GM23338 (cell line): ENCODE measurements around the gene FASTKD3. TPM values are rescaled to one million over a fixed set of nuclear protein-coding genes. Genes with fewer than 3 reads are reported as not detected.

ENCODE experiments used
- ATAC-seq: fragments of 200-7000 bp; cut with Tn5 transposase; 3 replicates; pipeline ENCODE4 v1.9.1; 2020
- DNase-seq: peaks from one replicate; pipeline ENCODE4 v3.0.0-alpha.2; 2015; ENCODE audit warnings: low spot score
- H2AFZ ChIP-seq: fragments of 200-600 bp; sonication (generic); 2 replicates; pipeline ENCODE4 v1.8.0; 2016; ENCODE audit warnings: antibody characterized with exemption, mild to moderate bottlenecking, moderate library complexity
- H3F3A ChIP-seq: fragments of 200-600 bp; sonication (generic); replicated peaks from 2 replicates; pipeline ENCODE4 v1.8.0; 2017; ENCODE audit warnings: antibody characterized with exemption, mixed run types, low read depth
- H3K27ac ChIP-seq: fragments of 200-600 bp; sonication (generic); 2 replicates; pipeline ENCODE4 v1.6.1; 2016; ENCODE audit warnings: low read depth
- H3K27me3 ChIP-seq: fragments of 200-600 bp; sonication (generic); 2 replicates; pipeline ENCODE4 v1.8.0; 2016; ENCODE audit warnings: mild to moderate bottlenecking, mixed run types, moderate library complexity; ENCODE audit not compliant: insufficient read depth
- H3K36me3 ChIP-seq: fragments of 200-600 bp; sonication (generic); 2 replicates; pipeline ENCODE4 v1.8.0; 2016; ENCODE audit warnings: mild to moderate bottlenecking; ENCODE audit not compliant: insufficient read depth
- H3K4me1 ChIP-seq: fragments of 200-600 bp; sonication (generic); 2 replicates; pipeline ENCODE4 v1.8.0; 2016; ENCODE audit warnings: mild to moderate bottlenecking, moderate library complexity; ENCODE audit not compliant: insufficient read depth
- H3K4me2 ChIP-seq: fragments of 200-600 bp; sonication (generic); 2 replicates; pipeline ENCODE4 v1.7.1; 2017; ENCODE audit warnings: mixed run types
- H3K4me3 ChIP-seq: fragments of 200-600 bp; sonication (generic); 2 replicates; pipeline ENCODE4 v1.6.1; 2016; ENCODE audit warnings: mixed run types
- H3K79me2 ChIP-seq: fragments of 200-600 bp; sonication (generic); replicated peaks from 2 replicates; pipeline ENCODE4 v1.8.0; 2017; ENCODE audit warnings: mild to moderate bottlenecking; ENCODE audit not compliant: insufficient read depth
- H3K9me2 ChIP-seq: fragments of 200-600 bp; sonication (generic); 2 replicates; pipeline ENCODE4 v1.8.0; 2017; ENCODE audit not compliant: insufficient read depth
- H4K20me1 ChIP-seq: fragments of 200-600 bp; sonication (generic); replicated peaks from 2 replicates; pipeline ENCODE4 v1.8.0; 2017; ENCODE audit warnings: mild to moderate bottlenecking; ENCODE audit not compliant: insufficient read depth
- H3K27ac Mint-ChIP-seq: 2 replicates; pipeline ENCODE4 v1.8.0; 2020; ENCODE audit warnings: inconsistent platforms, mild to moderate bottlenecking, moderate library complexity, mixed read lengths
- H3K27me3 Mint-ChIP-seq: 3 replicates; pipeline ENCODE4 v1.8.0; 2022; ENCODE audit warnings: low read depth, mild to moderate bottlenecking, moderate library complexity, mixed read lengths, inconsistent platforms; ENCODE audit not compliant: insufficient read depth, poor library complexity
- H3K36me3 Mint-ChIP-seq: 3 replicates; pipeline ENCODE4 v1.8.0; 2021; ENCODE audit warnings: low read depth, mild to moderate bottlenecking, inconsistent platforms, moderate library complexity, mixed read lengths
- H3K4me1 Mint-ChIP-seq: 3 replicates; pipeline ENCODE4 v1.8.0; 2020; ENCODE audit warnings: mild to moderate bottlenecking, inconsistent platforms, mixed read lengths
- H3K4me3 Mint-ChIP-seq: 3 replicates; pipeline ENCODE4 v1.8.0; 2021; ENCODE audit warnings: moderate library complexity, mild to moderate bottlenecking, inconsistent platforms, mixed read lengths
- H3K9me3 Mint-ChIP-seq: 3 replicates; pipeline ENCODE4 v1.8.0; 2020; ENCODE audit warnings: moderate library complexity, mild to moderate bottlenecking, inconsistent platforms, mixed read lengths
- CREB1 ChIP-seq: fragments of 250-450 bp; sonication (Bioruptor Pico); IDR thresholded peaks from 2 replicates; pipeline ENCODE4 v1.5.0; 2020; ENCODE audit warnings: low read depth, mild to moderate bottlenecking, moderate library complexity
- EZH2 ChIP-seq: fragments of 200-600 bp; sonication (generic); IDR thresholded peaks from one replicate; pipeline ENCODE4 v1.8.0; 2017; ENCODE audit warnings: antibody characterized with exemption, mild to moderate bottlenecking, low read depth; ENCODE audit not compliant: unreplicated experiment
- EZH2phosphoT487 ChIP-seq: fragments of 200-600 bp; sonication (generic); IDR thresholded peaks from one replicate; pipeline ENCODE4 v1.8.1; 2018; ENCODE audit warnings: antibody characterized with exemption; ENCODE audit not compliant: unreplicated experiment
- JUNB ChIP-seq: IDR thresholded peaks from one replicate; pipeline ENCODE4 v1.6.1; 2016; ENCODE audit warnings: antibody characterized with exemption; ENCODE audit not compliant: unreplicated experiment
- NANOG ChIP-seq: IDR thresholded peaks from 2 replicates; pipeline ENCODE4 v1.6.1; 2016; ENCODE audit warnings: antibody characterized with exemption, borderline replicate concordance
- STAT1 ChIP-seq: IDR thresholded peaks from one replicate; pipeline ENCODE4 v1.6.1; 2016; ENCODE audit warnings: antibody characterized with exemption; ENCODE audit not compliant: unreplicated experiment
- ZNF114 ChIP-seq: fragments of 250-450 bp; sonication (Bioruptor Pico); IDR thresholded peaks from 2 replicates; pipeline ENCODE4 v1.5.0; 2020; ENCODE audit warnings: mild to moderate bottlenecking, moderate library complexity
- polyA plus RNA-seq: library from polyadenylated mRNA; unstranded; fragments of >200 nt; fragmentation: Nextera tagmentation; extraction: Ambion mirVana; gene quantifications from 2 replicates; pipeline ENCODE4 v1.2.1, GENCODE V29; 2016
- total RNA-seq: library from RNA; depleted of rRNA; stranded (reverse); fragments of >200 nt; shearing (Covaris generic); gene quantifications from 2 replicates; pipeline ENCODE4 v1.2.3, GENCODE V29; 2014
- TF ChIP-seq, protein P1 (sequence below): fragments of 250-450 bp; sonication (Bioruptor Pico); IDR thresholded peaks from 2 replicates; pipeline ENCODE4 v1.5.0; 2020; ENCODE audit warnings: mild to moderate bottlenecking, moderate library complexity
- TF ChIP-seq, protein P2 (sequence below), 2 experiments: fragments of 200-600 bp in 1 of 2; sonication (generic) in 1 of 2; conservative IDR thresholded peaks; 2 replicates each; pipeline versions ENCODE4 v1.5.1 to v1.6.1; 2016 to 2017; ENCODE audit warnings: antibody characterized with exemption in 2 of 2, low read depth in 2 of 2, mild to moderate bottlenecking in 2 of 2, moderate library complexity in 1 of 2
- TF ChIP-seq, protein P3 (sequence below): IDR thresholded peaks from one replicate; pipeline ENCODE4 v1.6.1; 2018; ENCODE audit warnings: antibody characterized with exemption; ENCODE audit not compliant: unreplicated experiment
- TF ChIP-seq, protein P4 (sequence below): IDR thresholded peaks from 2 replicates; pipeline ENCODE4 v1.6.1; 2016; ENCODE audit warnings: antibody characterized with exemption

FASTKD3 gene
- total and polyA plus RNA-seq, 2 experiments from 2014 or later = 10.8 to 13.5 TPM

DNA sequence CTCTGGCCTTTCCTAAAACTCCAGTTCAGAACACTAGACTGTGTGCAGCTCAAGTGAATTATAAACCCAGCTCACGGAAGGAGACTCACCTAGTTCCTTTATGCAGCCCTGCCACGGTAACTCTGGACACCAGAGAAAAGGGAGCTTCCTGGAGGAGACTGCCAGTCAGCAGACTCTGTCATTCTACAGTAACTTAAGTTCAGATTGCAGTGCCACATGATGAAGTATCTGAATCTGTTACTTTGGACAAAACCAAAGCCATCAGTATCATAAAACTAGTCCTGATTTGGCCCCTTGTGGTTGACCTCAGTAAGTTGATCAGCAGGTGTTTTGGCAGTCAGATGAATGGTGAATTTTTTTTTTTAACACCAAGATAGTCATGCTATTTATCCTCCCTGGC, 2.8 kb upstream of the FASTKD3 start (continued):
- no peak for TF ChIP-seq STAT1
- no peak for TF ChIP-seq EZH2
- no peak for TF ChIP-seq NANOG

DNA sequence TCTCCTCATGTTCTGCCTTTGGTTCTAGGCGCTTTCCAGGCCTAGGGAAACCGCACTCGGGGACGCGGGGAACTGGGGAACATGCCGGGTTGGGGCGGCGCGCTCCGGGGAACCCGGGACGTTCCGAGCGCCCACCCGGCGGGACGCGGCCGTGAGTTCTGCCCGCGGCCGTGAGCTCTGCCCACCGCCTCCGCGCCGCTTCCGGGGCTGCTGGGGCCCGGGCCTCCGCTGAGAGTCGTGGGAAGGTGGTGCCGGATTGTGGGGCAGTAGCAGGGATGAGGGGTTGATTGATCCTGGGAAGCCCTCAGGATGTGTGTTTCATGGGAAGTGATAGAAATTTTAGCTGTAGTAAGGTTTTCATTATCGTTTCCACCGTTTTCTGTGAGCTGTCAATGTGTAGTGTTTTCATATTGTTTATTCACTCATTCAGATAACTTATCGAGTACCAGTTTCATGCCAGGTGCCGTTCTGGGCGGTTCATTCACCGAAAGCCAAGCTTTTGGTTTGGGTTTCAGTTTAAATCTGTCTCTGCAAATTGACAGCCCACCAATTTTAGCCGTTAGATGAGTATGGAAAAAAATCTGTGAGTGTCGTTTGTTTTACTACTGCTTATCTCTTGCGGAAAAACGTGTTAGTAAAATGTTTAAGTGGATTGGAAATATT, 774 bp upstream of the FASTKD3 start:
- Histone ChIP-seq H3F3A (no peaks in the 10 kb centered on the region), H3K4me3 (peak overlapping the region; percentile 90), H2AFZ (peak overlapping the region; percentile 97), H3K36me3 (0 out of 2 replicates have a peak, but pooled peaks cover 7% of the 10 kb centered on the region), H3K4me2 (peak overlapping the region; percentile 91), H4K20me1 (peaks cover 37% of the 10 kb centered on the region), H3K9me2 (no peaks in the 10 kb centered on the region), H3K4me1 (peaks cover 22% of the 10 kb centered on the region; the same call in 1 of the 2 replicates), H3K27me3 (no peaks in the 10 kb centered on the region), H3K79me2 (peaks cover 69% of the 10 kb centered on the region), H3K27ac (no peak overlapping the region)
- peaks cover 18% of the 10 kb centered on the region for H3K36me3 Mint-ChIP-seq
- H3K9me3 Mint-ChIP-seq = peaks cover 4% of the 10 kb centered on the region; the same call in 1 of the 3 replicates
- DNase-seq (peak; percentile 19), ATAC-seq (peak; percentile 49)
- TF ChIP-seq ZNF114 (CRISPR knock-in tag) (no peak), CREB1 (no peak), EZH2phosphoT487 (no peak), NANOG (no peak), JUNB (no peak), STAT1 (no peak)
- TF ChIP-seq, protein P1, sequence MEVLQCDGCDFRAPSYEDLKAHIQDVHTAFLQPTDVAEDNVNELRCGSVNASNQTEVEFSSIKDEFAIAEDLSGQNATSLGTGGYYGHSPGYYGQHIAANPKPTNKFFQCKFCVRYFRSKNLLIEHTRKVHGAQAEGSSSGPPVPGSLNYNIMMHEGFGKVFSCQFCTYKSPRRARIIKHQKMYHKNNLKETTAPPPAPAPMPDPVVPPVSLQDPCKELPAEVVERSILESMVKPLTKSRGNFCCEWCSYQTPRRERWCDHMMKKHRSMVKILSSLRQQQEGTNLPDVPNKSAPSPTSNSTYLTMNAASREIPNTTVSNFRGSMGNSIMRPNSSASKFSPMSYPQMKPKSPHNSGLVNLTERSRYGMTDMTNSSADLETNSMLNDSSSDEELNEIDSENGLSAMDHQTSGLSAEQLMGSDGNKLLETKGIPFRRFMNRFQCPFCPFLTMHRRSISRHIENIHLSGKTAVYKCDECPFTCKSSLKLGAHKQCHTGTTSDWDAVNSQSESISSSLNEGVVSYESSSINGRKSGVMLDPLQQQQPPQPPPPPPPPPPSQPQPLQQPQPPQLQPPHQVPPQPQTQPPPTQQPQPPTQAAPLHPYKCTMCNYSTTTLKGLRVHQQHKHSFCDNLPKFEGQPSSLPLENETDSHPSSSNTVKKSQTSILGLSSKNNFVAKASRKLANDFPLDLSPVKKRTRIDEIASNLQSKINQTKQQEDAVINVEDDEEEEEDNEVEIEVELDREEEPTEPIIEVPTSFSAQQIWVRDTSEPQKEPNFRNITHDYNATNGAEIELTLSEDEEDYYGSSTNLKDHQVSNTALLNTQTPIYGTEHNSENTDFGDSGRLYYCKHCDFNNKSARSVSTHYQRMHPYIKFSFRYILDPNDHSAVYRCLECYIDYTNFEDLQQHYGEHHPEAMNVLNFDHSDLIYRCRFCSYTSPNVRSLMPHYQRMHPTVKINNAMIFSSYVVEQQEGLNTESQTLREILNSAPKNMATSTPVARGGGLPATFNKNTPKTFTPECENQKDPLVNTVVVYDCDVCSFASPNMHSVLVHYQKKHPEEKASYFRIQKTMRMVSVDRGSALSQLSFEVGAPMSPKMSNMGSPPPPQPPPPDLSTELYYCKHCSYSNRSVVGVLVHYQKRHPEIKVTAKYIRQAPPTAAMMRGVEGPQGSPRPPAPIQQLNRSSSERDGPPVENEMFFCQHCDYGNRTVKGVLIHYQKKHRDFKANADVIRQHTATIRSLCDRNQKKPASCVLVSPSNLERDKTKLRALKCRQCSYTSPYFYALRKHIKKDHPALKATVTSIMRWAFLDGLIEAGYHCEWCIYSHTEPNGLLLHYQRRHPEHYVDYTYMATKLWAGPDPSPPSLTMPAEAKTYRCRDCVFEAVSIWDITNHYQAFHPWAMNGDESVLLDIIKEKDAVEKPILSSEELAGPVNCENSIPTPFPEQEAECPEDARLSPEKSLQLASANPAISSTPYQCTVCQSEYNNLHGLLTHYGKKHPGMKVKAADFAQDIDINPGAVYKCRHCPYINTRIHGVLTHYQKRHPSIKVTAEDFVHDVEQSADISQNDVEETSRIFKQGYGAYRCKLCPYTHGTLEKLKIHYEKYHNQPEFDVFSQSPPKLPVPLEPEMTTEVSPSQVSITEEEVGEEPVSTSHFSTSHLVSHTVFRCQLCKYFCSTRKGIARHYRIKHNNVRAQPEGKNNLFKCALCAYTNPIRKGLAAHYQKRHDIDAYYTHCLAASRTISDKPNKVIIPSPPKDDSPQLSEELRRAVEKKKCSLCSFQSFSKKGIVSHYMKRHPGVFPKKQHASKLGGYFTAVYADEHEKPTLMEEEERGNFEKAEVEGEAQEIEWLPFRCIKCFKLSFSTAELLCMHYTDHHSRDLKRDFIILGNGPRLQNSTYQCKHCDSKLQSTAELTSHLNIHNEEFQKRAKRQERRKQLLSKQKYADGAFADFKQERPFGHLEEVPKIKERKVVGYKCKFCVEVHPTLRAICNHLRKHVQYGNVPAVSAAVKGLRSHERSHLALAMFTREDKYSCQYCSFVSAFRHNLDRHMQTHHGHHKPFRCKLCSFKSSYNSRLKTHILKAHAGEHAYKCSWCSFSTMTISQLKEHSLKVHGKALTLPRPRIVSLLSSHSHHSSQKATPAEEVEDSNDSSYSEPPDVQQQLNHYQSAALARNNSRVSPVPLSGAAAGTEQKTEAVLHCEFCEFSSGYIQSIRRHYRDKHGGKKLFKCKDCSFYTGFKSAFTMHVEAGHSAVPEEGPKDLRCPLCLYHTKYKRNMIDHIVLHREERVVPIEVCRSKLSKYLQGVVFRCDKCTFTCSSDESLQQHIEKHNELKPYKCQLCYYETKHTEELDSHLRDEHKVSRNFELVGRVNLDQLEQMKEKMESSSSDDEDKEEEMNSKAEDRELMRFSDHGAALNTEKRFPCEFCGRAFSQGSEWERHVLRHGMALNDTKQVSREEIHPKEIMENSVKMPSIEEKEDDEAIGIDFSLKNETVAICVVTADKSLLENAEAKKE (CRISPR knock-in tag) = no peak
- TF ChIP-seq, protein P2, sequence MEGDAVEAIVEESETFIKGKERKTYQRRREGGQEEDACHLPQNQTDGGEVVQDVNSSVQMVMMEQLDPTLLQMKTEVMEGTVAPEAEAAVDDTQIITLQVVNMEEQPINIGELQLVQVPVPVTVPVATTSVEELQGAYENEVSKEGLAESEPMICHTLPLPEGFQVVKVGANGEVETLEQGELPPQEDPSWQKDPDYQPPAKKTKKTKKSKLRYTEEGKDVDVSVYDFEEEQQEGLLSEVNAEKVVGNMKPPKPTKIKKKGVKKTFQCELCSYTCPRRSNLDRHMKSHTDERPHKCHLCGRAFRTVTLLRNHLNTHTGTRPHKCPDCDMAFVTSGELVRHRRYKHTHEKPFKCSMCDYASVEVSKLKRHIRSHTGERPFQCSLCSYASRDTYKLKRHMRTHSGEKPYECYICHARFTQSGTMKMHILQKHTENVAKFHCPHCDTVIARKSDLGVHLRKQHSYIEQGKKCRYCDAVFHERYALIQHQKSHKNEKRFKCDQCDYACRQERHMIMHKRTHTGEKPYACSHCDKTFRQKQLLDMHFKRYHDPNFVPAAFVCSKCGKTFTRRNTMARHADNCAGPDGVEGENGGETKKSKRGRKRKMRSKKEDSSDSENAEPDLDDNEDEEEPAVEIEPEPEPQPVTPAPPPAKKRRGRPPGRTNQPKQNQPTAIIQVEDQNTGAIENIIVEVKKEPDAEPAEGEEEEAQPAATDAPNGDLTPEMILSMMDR (conservative IDR thresholded peaks at IDR 0.05; ENCODE audit: low read depth in 2 of 2) = no peak
- TF ChIP-seq, protein P3, sequence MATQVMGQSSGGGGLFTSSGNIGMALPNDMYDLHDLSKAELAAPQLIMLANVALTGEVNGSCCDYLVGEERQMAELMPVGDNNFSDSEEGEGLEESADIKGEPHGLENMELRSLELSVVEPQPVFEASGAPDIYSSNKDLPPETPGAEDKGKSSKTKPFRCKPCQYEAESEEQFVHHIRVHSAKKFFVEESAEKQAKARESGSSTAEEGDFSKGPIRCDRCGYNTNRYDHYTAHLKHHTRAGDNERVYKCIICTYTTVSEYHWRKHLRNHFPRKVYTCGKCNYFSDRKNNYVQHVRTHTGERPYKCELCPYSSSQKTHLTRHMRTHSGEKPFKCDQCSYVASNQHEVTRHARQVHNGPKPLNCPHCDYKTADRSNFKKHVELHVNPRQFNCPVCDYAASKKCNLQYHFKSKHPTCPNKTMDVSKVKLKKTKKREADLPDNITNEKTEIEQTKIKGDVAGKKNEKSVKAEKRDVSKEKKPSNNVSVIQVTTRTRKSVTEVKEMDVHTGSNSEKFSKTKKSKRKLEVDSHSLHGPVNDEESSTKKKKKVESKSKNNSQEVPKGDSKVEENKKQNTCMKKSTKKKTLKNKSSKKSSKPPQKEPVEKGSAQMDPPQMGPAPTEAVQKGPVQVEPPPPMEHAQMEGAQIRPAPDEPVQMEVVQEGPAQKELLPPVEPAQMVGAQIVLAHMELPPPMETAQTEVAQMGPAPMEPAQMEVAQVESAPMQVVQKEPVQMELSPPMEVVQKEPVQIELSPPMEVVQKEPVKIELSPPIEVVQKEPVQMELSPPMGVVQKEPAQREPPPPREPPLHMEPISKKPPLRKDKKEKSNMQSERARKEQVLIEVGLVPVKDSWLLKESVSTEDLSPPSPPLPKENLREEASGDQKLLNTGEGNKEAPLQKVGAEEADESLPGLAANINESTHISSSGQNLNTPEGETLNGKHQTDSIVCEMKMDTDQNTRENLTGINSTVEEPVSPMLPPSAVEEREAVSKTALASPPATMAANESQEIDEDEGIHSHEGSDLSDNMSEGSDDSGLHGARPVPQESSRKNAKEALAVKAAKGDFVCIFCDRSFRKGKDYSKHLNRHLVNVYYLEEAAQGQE = no peak
- TF ChIP-seq, protein P4, sequence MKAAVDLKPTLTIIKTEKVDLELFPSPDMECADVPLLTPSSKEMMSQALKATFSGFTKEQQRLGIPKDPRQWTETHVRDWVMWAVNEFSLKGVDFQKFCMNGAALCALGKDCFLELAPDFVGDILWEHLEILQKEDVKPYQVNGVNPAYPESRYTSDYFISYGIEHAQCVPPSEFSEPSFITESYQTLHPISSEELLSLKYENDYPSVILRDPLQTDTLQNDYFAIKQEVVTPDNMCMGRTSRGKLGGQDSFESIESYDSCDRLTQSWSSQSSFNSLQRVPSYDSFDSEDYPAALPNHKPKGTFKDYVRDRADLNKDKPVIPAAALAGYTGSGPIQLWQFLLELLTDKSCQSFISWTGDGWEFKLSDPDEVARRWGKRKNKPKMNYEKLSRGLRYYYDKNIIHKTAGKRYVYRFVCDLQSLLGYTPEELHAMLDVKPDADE = no peak
- H3K27ac Mint-ChIP-seq = no peak overlapping the region
- peak overlapping the region; percentile 97 for H3K4me3 Mint-ChIP-seq
- H3K4me1 Mint-ChIP-seq = peaks cover 15% of the 10 kb centered on the region
- H3K27me3 Mint-ChIP-seq = peaks cover 4% of the 10 kb centered on the region
